Hematopoietic multipotent progenitor cell (in vitro differentiated cells): ENCODE measurements around the gene SLC5A1. TPM values are rescaled to one million over a fixed set of nuclear protein-coding genes. Genes with fewer than 3 reads are reported as not detected.
A peak's percentile ranks its signal among the peaks of the same experiment; 100 is the strongest.

ENCODE experiments used
- DNase-seq, 3 donors: peaks; one replicate each; pipeline ENCODE4 v3.0.0-alpha.2; 2011 to 2015; ENCODE audit warnings: low read depth in 2 of 3, low spot score in 2 of 3
- total RNA-seq: library from RNA; depleted of rRNA; stranded (reverse); fragments of >200 nt; gene quantifications from one replicate; pipeline ENCODE4 v1.2.3, GENCODE V29; 2012

SLC5A1 gene
- total RNA-seq, 1 donor, result not detected

GRCh38 chr22:32050678-32051515 is 7.8 kb downstream of the SLC5A1 start:
- no peak for DNase-seq

DNA sequence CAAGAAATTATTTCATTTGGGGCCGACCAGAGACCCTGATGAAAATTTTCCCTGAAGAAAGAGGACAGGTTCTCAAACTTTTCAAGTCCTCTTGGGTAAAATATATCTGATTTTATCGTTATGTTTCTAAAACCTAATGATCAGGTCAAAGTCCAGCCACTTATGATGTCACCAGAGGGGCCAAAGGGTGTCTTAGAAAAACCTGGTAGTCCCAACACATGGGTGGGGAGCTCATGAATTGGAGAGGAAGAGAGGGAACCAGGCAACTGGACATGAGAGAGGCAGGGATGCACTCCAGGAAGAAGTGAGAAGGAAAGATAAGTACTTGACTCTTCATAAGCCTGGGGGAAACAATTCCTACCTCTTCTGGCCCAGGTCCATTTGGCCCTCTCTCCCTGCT is 9.2 kb downstream of the SLC5A1 start:
- no peak for DNase-seq

DNA sequence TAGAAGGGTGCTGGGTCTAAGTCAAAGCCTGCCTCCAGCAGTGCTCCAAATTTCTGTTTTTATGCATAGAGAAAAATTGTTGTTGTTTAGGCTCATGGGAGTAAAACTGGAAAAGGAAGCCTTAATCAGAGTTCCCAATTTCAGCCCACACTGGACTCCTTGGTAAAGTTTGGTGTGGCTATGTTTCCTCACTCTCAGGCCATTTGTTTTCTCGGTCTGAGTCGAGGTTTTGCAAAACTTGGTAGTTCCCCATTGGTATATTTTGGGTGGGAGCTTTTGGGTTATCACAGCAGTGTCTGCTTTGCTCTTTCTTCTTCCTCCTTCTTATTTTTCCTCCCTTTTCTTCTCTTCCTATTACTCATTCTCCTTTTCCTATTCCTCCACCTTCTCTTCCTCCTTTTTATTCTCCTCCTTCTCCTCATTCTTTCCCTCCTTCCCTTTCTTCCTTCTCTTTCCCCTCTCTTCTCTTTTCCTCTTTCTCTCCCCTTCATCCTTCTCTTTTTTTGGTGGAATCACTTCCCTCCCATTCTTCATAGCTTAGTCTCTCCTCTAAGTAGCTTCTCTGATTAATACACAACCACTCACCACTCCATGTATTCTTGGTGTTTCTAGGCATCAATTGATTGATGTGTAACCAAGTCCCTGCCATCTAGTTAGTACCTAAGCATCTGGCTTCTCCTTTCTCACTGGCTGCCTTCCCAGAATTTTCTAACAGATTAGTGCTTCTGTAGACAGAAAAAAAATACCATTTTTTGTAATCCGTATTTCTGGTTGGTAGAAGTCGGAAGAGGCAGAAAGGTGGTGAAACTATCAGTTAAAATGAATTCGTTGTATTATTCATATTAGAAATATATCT is 10.1 kb downstream of the SLC5A1 start:
- no peak for DNase-seq

DNA sequence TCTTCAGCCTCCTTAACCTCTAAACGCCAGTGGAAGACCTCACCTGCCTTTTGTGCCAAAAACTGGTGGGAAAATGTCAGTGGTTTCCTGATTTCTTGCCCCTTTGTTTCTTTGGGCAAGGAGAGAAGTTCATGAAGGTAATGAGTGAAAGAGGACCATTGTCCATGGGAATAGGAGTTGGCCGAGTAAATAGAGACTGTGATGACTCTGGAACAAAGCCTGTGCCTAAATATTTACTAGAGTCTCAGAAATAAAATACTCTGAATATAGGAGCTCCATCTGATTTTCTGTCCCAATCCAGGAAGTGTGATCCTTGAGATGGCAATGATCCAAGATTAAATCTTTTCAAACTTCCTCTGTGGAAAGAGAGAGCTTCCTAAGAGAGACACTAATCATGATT is 12.0 kb downstream of the SLC5A1 start:
- no peak for DNase-seq

DNA sequence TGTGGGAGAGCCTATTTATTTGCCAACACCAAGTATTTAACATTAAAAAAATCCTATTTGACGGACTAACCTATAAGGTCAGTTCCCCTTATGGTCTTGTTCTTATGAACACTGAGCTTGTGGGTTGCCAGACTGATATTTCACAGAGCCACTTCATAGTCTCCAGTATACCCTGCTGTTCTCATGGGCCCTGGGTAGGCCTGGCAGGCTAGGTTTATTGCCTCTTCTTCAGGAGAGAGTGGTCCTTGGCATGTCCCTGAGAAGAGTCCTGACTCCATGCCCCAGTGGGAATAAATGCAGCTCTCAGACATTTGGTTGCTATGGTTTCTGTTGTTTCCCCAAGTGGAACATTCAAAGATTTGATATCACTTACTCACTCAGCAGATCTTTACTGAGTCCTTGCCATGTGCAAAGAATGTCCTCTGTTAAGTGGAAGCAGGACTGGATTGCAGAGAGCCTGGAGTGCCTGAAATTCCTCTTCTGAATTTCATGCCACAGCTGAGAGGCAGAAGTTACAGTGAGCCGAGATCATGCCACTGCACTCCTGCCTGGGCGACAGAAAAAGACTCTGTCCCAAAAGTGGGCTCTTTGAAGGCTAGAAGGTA is 15.7 kb downstream of the SLC5A1 start:
- no peak for DNase-seq

GRCh38 chr22:32059426-32059825 is 16.4 kb downstream of the SLC5A1 start:
- DNase-seq, result no peak

DNA sequence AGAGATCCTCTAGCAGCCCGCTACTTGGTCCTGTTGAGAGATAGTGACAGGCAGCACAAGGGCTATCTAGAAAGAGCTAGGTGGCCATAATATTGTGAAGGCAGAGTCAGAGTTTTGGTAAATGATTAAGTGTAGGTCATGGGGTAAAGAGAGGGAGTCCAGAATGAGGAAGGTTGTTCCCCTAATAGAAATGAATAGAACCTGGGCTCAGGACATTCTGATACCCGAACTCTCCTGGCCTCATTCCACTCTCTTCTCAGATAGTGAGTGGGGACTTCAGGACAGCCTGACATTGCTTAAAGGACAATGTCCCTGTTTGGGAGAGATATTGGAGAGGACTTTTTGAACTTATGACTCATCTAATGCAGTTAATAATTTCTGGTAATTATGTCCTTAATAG is 20.6 kb downstream of the SLC5A1 start:
- DNase-seq, result no peak

DNA sequence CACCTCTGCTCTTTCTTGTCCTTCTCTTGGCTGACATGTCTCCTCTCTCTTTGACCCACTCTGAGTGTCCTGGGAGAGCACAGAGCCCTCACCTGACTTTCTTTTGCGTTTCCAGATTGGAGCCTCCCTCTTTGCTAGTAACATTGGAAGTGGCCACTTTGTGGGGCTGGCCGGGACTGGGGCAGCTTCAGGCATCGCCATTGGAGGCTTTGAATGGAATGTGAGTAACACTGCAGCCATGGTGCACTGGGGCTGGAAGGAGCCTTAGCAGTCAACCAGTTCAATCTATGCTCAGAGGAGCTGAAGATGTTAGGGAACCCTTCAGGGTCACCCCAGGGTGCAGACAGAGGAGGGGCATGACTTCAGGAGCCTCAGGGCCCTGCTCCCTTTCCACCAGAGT is 23.8 kb downstream of the SLC5A1 start:
- DNase-seq, result no peak

DNA sequence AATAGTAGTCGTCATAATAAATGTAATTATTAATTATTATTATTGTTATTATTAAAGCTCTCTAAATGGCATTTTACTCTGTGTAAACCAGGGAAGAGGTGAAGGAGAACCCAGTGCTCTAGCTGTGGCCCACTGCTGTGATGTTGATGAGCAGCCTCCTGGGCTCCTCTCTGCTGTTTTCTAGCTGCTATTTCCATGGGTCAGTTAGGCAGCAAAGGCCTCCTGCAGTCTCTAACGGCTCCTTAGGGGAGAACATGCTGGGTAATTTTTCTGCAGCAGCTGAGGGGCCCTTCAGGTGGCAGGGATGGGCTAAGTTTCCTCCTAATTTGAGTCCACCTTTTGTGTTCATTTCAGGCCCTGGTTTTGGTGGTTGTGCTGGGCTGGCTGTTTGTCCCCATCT is 24.6 kb downstream of the SLC5A1 start:
- no peak for DNase-seq

DNA sequence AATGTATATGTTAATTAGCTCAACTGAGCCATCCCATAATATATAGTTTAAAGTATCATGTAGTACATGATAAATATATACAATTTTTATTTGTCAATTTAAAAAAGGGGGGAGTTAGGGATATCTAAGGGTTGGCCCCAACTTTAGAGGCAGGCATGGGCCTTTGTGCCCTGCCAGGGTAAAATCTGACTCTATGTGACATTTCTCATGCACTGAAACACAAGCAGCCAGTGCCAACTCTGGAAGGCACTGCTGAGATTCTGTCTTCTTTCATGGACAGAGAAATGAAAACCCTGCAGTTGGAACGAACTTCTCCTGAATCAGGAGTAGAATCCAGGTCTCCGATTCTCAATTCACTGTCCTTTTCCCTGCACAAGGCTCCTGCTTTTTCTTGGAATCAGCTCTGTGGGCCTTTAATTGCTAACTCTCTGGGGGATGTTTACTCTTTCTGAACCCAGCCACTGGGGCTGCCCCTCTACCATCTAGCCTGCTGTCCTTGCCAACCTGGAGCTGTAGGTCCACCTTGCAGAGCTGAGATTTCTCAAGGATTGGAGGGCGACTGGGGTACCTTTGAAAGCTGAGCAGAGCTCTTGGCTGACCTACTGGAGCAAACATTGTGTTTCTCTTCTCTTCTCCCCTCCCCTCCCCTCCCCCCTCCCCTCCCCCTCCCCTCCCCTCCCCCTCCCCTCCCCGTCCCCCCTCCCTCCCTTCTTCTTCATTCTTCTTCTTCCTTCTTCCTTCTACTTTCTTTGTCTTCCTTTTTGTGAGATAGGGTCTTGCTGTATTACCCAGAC is 26.7 kb downstream of the SLC5A1 start:
- DNase-seq, result no peak

DNA sequence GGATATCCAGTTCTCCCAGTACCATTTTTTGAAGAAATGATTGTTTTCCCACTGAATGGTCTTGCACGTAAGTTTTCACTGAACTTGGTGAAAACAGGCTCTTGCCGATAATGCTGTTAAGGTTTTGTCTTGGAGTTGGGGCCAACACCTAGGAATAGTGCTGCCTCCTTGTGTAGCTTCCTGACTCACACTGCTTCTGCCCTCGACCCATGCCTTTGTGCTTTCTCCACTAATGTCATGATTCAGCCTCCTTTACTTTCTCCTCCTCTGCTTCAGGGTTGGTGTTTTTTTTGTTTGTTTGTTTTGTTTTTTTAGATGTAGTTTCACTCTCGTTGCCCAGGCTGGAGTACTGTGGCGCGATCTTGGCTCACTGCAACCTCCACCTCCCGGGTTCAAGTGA is 30.2 kb downstream of the SLC5A1 start:
- no peak for DNase-seq

- DNase-seq, result no peak
These were observed 30.8 kb downstream of the SLC5A1 start for GRCh38 chr22:32073823-32074380.

- DNase-seq, result no peak
These were observed 33.1 kb downstream of the SLC5A1 start for GRCh38 chr22:32075997-32076760.

DNA sequence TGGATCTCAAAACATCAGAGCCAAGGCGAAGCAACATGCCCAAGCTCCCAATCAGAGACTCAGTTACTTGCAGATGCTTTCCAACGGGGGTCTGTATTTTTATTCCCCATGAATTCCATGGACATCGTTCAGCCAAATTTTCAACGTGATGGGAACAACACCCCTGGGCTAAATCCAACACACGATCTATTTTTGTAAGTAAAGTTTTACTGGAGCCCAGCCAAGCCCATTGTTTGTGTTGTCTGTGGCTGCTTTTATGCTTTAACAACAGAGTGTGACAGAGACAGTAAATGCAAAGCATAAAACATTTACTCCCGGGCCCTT is 33.7 kb downstream of the SLC5A1 start:
- DNase-seq, result no peak

GRCh38 chr22:32077151-32077550 is 34.1 kb downstream of the SLC5A1 start:
- DNase-seq, result no peak

- no peak for DNase-seq
These were observed 36.3 kb downstream of the SLC5A1 start for GRCh38 chr22:32079130-32080089.

- DNase-seq, result peak in 2 of 3 donors; percentile 26 to 55
These were observed 37.8 kb downstream of the SLC5A1 start for GRCh38 chr22:32080904-32081303.

DNA sequence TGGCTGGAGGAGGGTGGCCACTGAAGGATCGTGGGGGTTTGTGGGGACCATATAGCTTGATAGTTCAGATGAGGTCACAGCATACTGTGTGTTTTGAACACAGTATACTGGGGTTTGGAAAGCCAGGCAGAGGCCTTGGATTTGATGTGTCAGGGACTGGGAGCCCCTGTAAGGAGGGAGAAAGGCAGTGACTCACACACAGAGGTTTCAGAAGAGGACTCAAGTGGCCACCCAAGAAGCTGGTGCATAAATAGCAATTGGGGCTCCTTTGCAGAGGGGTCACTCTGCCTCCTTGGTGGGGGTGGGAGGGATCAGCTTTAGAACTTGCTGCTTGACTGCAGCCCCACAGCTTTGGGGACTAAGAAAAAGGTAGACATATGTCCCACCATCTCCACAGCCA is 39.3 kb downstream of the SLC5A1 start:
- no peak for DNase-seq

DNA sequence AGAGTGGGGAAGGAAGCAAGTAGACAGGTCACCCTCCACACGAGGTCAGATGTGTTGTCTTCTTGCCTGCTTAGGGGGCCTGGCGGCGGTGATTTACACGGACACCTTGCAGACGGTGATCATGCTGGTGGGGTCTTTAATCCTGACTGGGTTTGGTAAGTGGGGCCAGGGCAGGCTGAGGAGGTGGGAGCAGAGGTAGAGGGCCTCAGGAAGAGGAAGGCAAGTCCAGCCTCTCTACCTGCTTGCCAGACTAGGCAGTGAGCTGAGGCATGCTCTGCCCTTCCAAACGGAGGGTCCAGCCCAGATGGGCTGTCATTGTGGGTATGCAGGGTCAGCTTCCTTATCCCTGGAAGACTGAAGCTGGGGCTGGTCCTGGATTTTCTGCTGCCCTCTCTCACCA is 39.9 kb downstream of the SLC5A1 start:
- DNase-seq, result no peak
